ENCODE measurements around the gene HOXC10. TPM values are rescaled to one million over a fixed set of nuclear protein-coding genes. Genes with fewer than 3 reads are reported as not detected.

HOXC10 gene
- total RNA-seq, 4 donors from 2014 or later: not detected

GRCh38 chr12:53978477-53979356 is 6.2 kb upstream of the HOXC10 start:
- TF ChIP-seq CTCF (IDR thresholded peaks at IDR 0.05) (no peak), EP300 (IDR thresholded peaks at IDR 0.05; ENCODE audit: low read depth) (no peak)
- Histone ChIP-seq H3K4me3 (no peak overlapping the region), H3K9me3 (peaks cover 0 to 5% of the 10 kb centered on the region in 2 donors), H3K27me3 (peaks cover 100% of the 10 kb centered on the region), H3K36me3 (no peaks in the 10 kb centered on the region), H3K4me1 (peaks cover 0 to 32% (median 18%) of the 10 kb centered on the region in 4 donors), H3K27ac (no peak overlapping the region)
- WGBS, 2 donors (ENCODE audit: low coverage in 1 of 2): 11 to 23% methylated on average over 3 to 15 of the region's 15 CpGs
- in situ Hi-C loops (cut with MboI; ENCODE audit: low pct_ligation_motif_present in 1 of 4, low pct_unique_long_range_greater_than_20kb in 1 of 4, low sequenced_read_pairs in 3 of 4) (loop anchor here in 1 of 4 donors (25.0 kb wide), 1 partner anchor 191 kb away; no protein-coding TSS in a partner anchor), intact Hi-C loops (cut with DNase I; ENCODE audit: low total_unique reads) (loop anchor here (1.0 kb wide), 1 partner anchor 42 kb away; no protein-coding TSS in a partner anchor)
- peak; percentile 60 for DNase-seq

GRCh38 chr12:53980104-53980801 is 4.7 kb upstream of the HOXC10 start:
- H3K27me3 ChIP-seq: peaks cover 100% of the 10 kb centered on the region
- in situ Hi-C loops (cut with MboI; ENCODE audit: low pct_ligation_motif_present in 1 of 4, low pct_unique_long_range_greater_than_20kb in 1 of 4, low sequenced_read_pairs in 3 of 4): loop anchor here in 1 of 4 donors (25.0 kb wide), 1 partner anchor 193 kb away; no protein-coding TSS in a partner anchor
- no peak overlapping the region for H3K27ac ChIP-seq
- H3K36me3 ChIP-seq: no peaks in the 10 kb centered on the region
- peaks cover 0 to 5% of the 10 kb centered on the region in 2 donors for H3K9me3 ChIP-seq
- intact Hi-C loops (cut with DNase I; ENCODE audit: low total_unique reads): no loop called here
- no peak for DNase-seq
- H3K4me3 ChIP-seq: no peak overlapping the region
- H3K4me1 ChIP-seq: peaks cover 0 to 24% (median 8%) of the 10 kb centered on the region in 4 donors
- TF ChIP-seq POLR2A (IDR thresholded peaks at IDR 0.05): no peak
- WGBS, 2 donors (ENCODE audit: low coverage in 1 of 2): 65% methylated on average over 7 of the region's 7 CpGs; no CpG with 5 or more reads in 1 of the 2 donors

- TF ChIP-seq POLR2A (IDR thresholded peaks at IDR 0.05) (no peak), POLR2AphosphoS5 (IDR thresholded peaks at IDR 0.05) (no peak), CTCF (IDR thresholded peaks at IDR 0.05) (no peak), EP300 (IDR thresholded peaks at IDR 0.05; ENCODE audit: low read depth) (no peak)
- peaks cover 0 to 5% of the 10 kb centered on the region in 2 donors for H3K9me3 ChIP-seq
- intact Hi-C loops (cut with DNase I; ENCODE audit: low total_unique reads): no loop called here
- no peak overlapping the region for H3K4me3 ChIP-seq
- no peaks in the 10 kb centered on the region for H3K36me3 ChIP-seq
- H3K27ac ChIP-seq: no peak overlapping the region
- peaks cover 6 to 26% (median 11%) of the 10 kb centered on the region in 4 donors for H3K4me1 ChIP-seq
- no peak for DNase-seq
- peaks cover 100% of the 10 kb centered on the region for H3K27me3 ChIP-seq
- in situ Hi-C loops (cut with MboI; ENCODE audit: low pct_ligation_motif_present in 1 of 4, low pct_unique_long_range_greater_than_20kb in 1 of 4, low sequenced_read_pairs in 3 of 4): loop anchor here in 1 of 4 donors (25.0 kb wide), 1 partner anchor 194 kb away; no protein-coding TSS in a partner anchor
- 54 to 76% methylated on average over 2 to 15 of the region's 15 CpGs for WGBS, 2 donors (ENCODE audit: low coverage in 1 of 2)
Observed at GRCh38 chr12:53980802-53981496, 4.0 kb upstream of the HOXC10 start.

GRCh38 chr12:53981634-53982565 is 3.0 kb upstream of the HOXC10 start:
- TF ChIP-seq CTCF (IDR thresholded peaks at IDR 0.05) (no peak), POLR2A (IDR thresholded peaks at IDR 0.05) (no peak), EP300 (IDR thresholded peaks at IDR 0.05; ENCODE audit: low read depth) (no peak), POLR2AphosphoS5 (IDR thresholded peaks at IDR 0.05) (no peak)
- no peak overlapping the region for H3K4me3 ChIP-seq
- in situ Hi-C loops (cut with MboI; ENCODE audit: low pct_ligation_motif_present in 1 of 4, low pct_unique_long_range_greater_than_20kb in 1 of 4, low sequenced_read_pairs in 3 of 4) (loop anchor here in 1 of 4 donors (25.0 kb wide), 1 partner anchor 195 kb away; no protein-coding TSS in a partner anchor), intact Hi-C loops (cut with DNase I; ENCODE audit: low total_unique reads) (no loop called here)
- no peaks in the 10 kb centered on the region for H3K9me3 ChIP-seq
- no peak for DNase-seq
- H3K27me3 ChIP-seq: peaks cover 100% of the 10 kb centered on the region
- H3K27ac ChIP-seq: no peak overlapping the region
- H3K4me1 ChIP-seq: peaks cover 6 to 29% (median 16%) of the 10 kb centered on the region in 4 donors
- H3K36me3 ChIP-seq: no peaks in the 10 kb centered on the region
- WGBS, 2 donors (ENCODE audit: low coverage in 1 of 2): 62 to 68% methylated on average over 7 to 30 of the region's 30 CpGs

Data from transverse colon (tissue), 4 donors.